T1000 (cell line): ENCODE results near the gene GNAL.
"Not testable (repeated sequence)": the region's sequence is repeated elsewhere in the genome, so short reads cannot be mapped to it uniquely, and the experiment has no call there.

Experiments
- DNase-seq: peaks from one replicate; lab custom pipeline; 2025; ENCODE audit warnings: mixed read lengths; lab: John Stamatoyannopoulos, UW

The GNAL gene

GRCh38 chr18:11874676-11875075 is 185.6 kb downstream of the GNAL start:
- no peak for DNase-seq

GRCh38 chr18:11877497-11878135 is 188.6 kb downstream of the GNAL start:
- no peak for DNase-seq

GRCh38 chr18:11880586-11881304 is 191.7 kb downstream of the GNAL start:
- DNase-seq, result no peak

- DNase-seq, result no peak
Observed at GRCh38 chr18:11882636-11883035, 193.6 kb downstream of the GNAL start.

GRCh38 chr18:11883153-11883552 is 194.1 kb downstream of the GNAL start:
- DNase-seq, result no peak

- no peak for DNase-seq
Observed at GRCh38 chr18:11884396-11885030, 195.4 kb downstream of the GNAL start.

- DNase-seq, result no peak
Observed at GRCh38 chr18:11885278-11885947, 196.3 kb downstream of the GNAL start.

GRCh38 chr18:11886577-11887110 is 197.6 kb downstream of the GNAL start:
- no peak for DNase-seq

GRCh38 chr18:11887328-11888128 is 198.5 kb downstream of the GNAL start:
- DNase-seq, result no peak

GRCh38 chr18:11888726-11889125 is 199.7 kb downstream of the GNAL start:
- no peak for DNase-seq

GRCh38 chr18:11889284-11889683 is 200.2 kb downstream of the GNAL start:
- DNase-seq, result no peak

GRCh38 chr18:11891737-11892136 is 202.7 kb downstream of the GNAL start:
- DNase-seq, result no peak

- not testable (repeated sequence) for DNase-seq
Observed at GRCh38 chr18:11892438-11892837, 203.4 kb downstream of the GNAL start.

- DNase-seq, result no peak
Observed at GRCh38 chr18:11897781-11898180, 208.7 kb downstream of the GNAL start.

GRCh38 chr18:11899063-11899462 is 210.0 kb downstream of the GNAL start:
- DNase-seq, result no peak

- no peak for DNase-seq
Observed at GRCh38 chr18:11901826-11902438, 212.9 kb downstream of the GNAL start.

- DNase-seq, result no peak
Observed at GRCh38 chr18:11902522-11903292, 213.6 kb downstream of the GNAL start.

- DNase-seq, result no peak
Observed at GRCh38 chr18:11905613-11906012, 216.5 kb downstream of the GNAL start.

GRCh38 chr18:11906176-11906575 is 217.1 kb downstream of the GNAL start:
- no peak for DNase-seq
